IMR-90 (cell line): Measurements from ENCODE around the gene PRKCE. TPM values are rescaled to one million over a fixed set of nuclear protein-coding genes. Genes with fewer than 3 reads are reported as not detected.

ENCODE experiments used
- ATAC-seq: fragments of 200-7000 bp; cut with Tn5 transposase; 2 replicates; pipeline ENCODE4 v1.9.1; 2020; ENCODE audit warnings: low read depth, mild to moderate bottlenecking, moderate library complexity
- BruUV-seq: library from RNA; stranded (reverse); fragments of 400-500 nt; replicated peaks from 2 replicates; lab custom pipeline; 2021; lab: Mats Ljungman, UMichigan
- CTCF ChIA-PET: fragments of 300-600 bp; formaldehyde crosslinking; extraction: SDS; loops from one replicate; lab custom pipeline; 2021; ENCODE audit warnings: antibody characterized with exemption; lab: Yijun Ruan, JAX
- POLR2A ChIA-PET: fragments of 300-600 bp; sonication (Branson Sonifier 250); formaldehyde crosslinking; loops from one replicate; lab custom pipeline; 2022; ENCODE audit warnings: antibody characterized with exemption; ENCODE audit not compliant: unreplicated experiment; lab: Charles Lee
- DNase-seq: peaks from one replicate; pipeline ENCODE4 v3.0.0; 2013
- H2AFZ ChIP-seq: replicated peaks from 2 replicates; pipeline ENCODE3; 2013; ENCODE audit warnings: low read length, mild to moderate bottlenecking; ENCODE audit not compliant: poor library complexity
- H2AK5ac ChIP-seq: 2 replicates; pipeline ENCODE4 v1.6.1; 2013; ENCODE audit warnings: low read depth, low read length, inconsistent platforms
- H2AK9ac ChIP-seq: replicated peaks from 2 replicates; pipeline ENCODE3; 2013; ENCODE audit warnings: mild to moderate bottlenecking, low read depth, low read length, moderate library complexity; ENCODE audit not compliant: poor library complexity
- H2BK120ac ChIP-seq: 2 replicates; pipeline ENCODE4 v1.6.1; 2013; ENCODE audit warnings: low read depth, low read length, inconsistent platforms
- H2BK15ac ChIP-seq: 3 replicates; pipeline ENCODE4 v1.6.1; 2013; ENCODE audit warnings: low read depth, low read length, inconsistent platforms
- H2BK20ac ChIP-seq: 2 replicates; pipeline ENCODE4 v1.6.1; 2013; ENCODE audit warnings: low read depth, mild to moderate bottlenecking, inconsistent platforms, low read length, moderate library complexity
- H2BK5ac ChIP-seq: 2 replicates; pipeline ENCODE4 v1.6.1; 2013; ENCODE audit warnings: mild to moderate bottlenecking, low read depth, low read length, inconsistent platforms; ENCODE audit not compliant: poor library complexity, severe bottlenecking
- H3K14ac ChIP-seq: replicated peaks from 2 replicates; pipeline ENCODE4 v1.6.1; 2013; ENCODE audit warnings: low read depth, low read length, inconsistent platforms
- H3K18ac ChIP-seq: 2 replicates; pipeline ENCODE4 v1.6.1; 2013; ENCODE audit warnings: low read depth, low read length, control low read depth
- H3K23ac ChIP-seq: 2 replicates; pipeline ENCODE4 v1.6.1; 2013; ENCODE audit warnings: low read depth, low read length, inconsistent platforms
- H3K27ac ChIP-seq: 2 replicates; pipeline ENCODE4 v1.5.1; 2013; ENCODE audit warnings: mild to moderate bottlenecking, control low read depth, low read length; ENCODE audit not compliant: insufficient read depth
- H3K27me3 ChIP-seq: 2 replicates; pipeline ENCODE4 v1.6.1; 2013; ENCODE audit warnings: low read length; ENCODE audit not compliant: control insufficient read depth, insufficient read depth
- H3K36me3 ChIP-seq: 2 replicates; pipeline ENCODE4 v1.6.1; 2013; ENCODE audit warnings: low read length, mixed read lengths; ENCODE audit not compliant: control insufficient read depth, insufficient read depth
- H3K4ac ChIP-seq: 2 replicates; pipeline ENCODE4 v1.6.1; 2013; ENCODE audit warnings: low read depth, low read length, inconsistent platforms
- H3K4me1 ChIP-seq: 2 replicates; pipeline ENCODE4 v1.6.1; 2013; ENCODE audit warnings: low read length, mixed read lengths; ENCODE audit not compliant: control insufficient read depth, insufficient read depth
- H3K4me2 ChIP-seq: 2 replicates; pipeline ENCODE4 v1.6.1; 2013; ENCODE audit warnings: low read depth, mild to moderate bottlenecking, control low read depth, low read length, moderate library complexity
- H3K4me3 ChIP-seq: 2 replicates; pipeline ENCODE4 v1.5.1; 2013; ENCODE audit warnings: low read depth, mild to moderate bottlenecking, control low read depth, low read length, moderate library complexity; ENCODE audit not compliant: insufficient read depth
- H3K56ac ChIP-seq: 2 replicates; pipeline ENCODE4 v1.6.1; 2013; ENCODE audit warnings: low read length, inconsistent platforms; ENCODE audit not compliant: insufficient read depth; ENCODE audit errors: extremely low read depth
- H3K79me1 ChIP-seq, 2 experiments: 2 replicates each; pipeline ENCODE4 v1.6.1; 2013; ENCODE audit warnings: low read length in 2 of 2, inconsistent platforms in 1 of 2, low read depth in 1 of 2
- H3K9ac ChIP-seq: 2 replicates; pipeline ENCODE4 v1.6.1; 2013; ENCODE audit warnings: low read depth, low read length, control low read depth
- H3K9me1 ChIP-seq: 2 replicates; pipeline ENCODE4 v1.6.1; 2013; ENCODE audit warnings: low read length, inconsistent platforms; ENCODE audit not compliant: insufficient read depth
- H3K9me3 ChIP-seq: 2 replicates; pipeline ENCODE4 v1.6.1; 2013; ENCODE audit warnings: low read length; ENCODE audit not compliant: control insufficient read depth, insufficient read depth
- H4K20me1 ChIP-seq: 2 replicates; pipeline ENCODE4 v1.6.1; 2013; ENCODE audit warnings: low read length, inconsistent platforms; ENCODE audit not compliant: insufficient read depth
- H4K5ac ChIP-seq: 2 replicates; pipeline ENCODE4 v1.6.1; 2013; ENCODE audit warnings: mild to moderate bottlenecking, low read depth, low read length, control low read depth
- H4K8ac ChIP-seq, 2 experiments: 2 replicates each; pipeline ENCODE4 v1.6.1; 2013; ENCODE audit warnings: low read depth in 2 of 2, low read length in 2 of 2, control low read depth in 1 of 2, inconsistent platforms in 1 of 2
- H4K91ac ChIP-seq: 2 replicates; pipeline ENCODE4 v1.6.1; 2013; ENCODE audit warnings: low read depth, low read length, inconsistent platforms; ENCODE audit not compliant: insufficient read depth
- BHLHE40 ChIP-seq: fragments of 150-350 bp; IDR thresholded peaks from 2 replicates; pipeline ENCODE4 v1.6.1; 2016; ENCODE audit warnings: mild to moderate bottlenecking, low read depth, low read length
- FOS ChIP-seq: fragments of 150-350 bp; IDR thresholded peaks from 2 replicates; pipeline ENCODE4 v1.6.1; 2016; ENCODE audit warnings: low read depth, low read length
- MAFK ChIP-seq: IDR thresholded peaks from 2 replicates; pipeline ENCODE4 v1.6.1; 2012; ENCODE audit warnings: low read depth, low read length, improper control_type of control experiment
- MXI1 ChIP-seq: IDR thresholded peaks from 2 replicates; pipeline ENCODE4 v1.6.1; 2012; ENCODE audit warnings: low read depth, mild to moderate bottlenecking, low read length, moderate library complexity, borderline replicate concordance
- POLR2A ChIP-seq: IDR thresholded peaks from 2 replicates; pipeline ENCODE4 v1.6.1; 2012; ENCODE audit warnings: mild to moderate bottlenecking, low read depth, low read length
- RAD21 ChIP-seq: IDR thresholded peaks from 2 replicates; pipeline ENCODE4 v1.6.1; 2012; ENCODE audit warnings: low read length, improper control_type of control experiment
- RCOR1 ChIP-seq: IDR thresholded peaks from 2 replicates; pipeline ENCODE4 v1.6.1; 2012; ENCODE audit warnings: mild to moderate bottlenecking, low read length, improper control_type of control experiment; ENCODE audit not compliant: insufficient replicate concordance
- dilution Hi-C: fragments of 300-500 bp; cut with HindIII; formaldehyde crosslinking; loops from one replicate; pipeline ENCODE4 v1.14.3; 2018; ENCODE audit warnings: low sequenced_read_pairs; ENCODE audit not compliant: unreplicated experiment
- in situ Hi-C: fragments of 300-500 bp; cut with MboI; formaldehyde crosslinking; loops from 3 replicates; pipeline ENCODE4 v1.14.3; 2019; ENCODE audit warnings: low sequenced_read_pairs, inconsistent platforms, mixed read lengths
- intact Hi-C: fragments of 100-400 bp; cut with micrococcal nuclease; formaldehyde crosslinking; loops from 2 replicates; pipeline ENCODE4 v1.10.0; 2022
- polyA plus RNA-seq, 3 experiments: library from polyadenylated mRNA; depleted of rRNA; stranded (reverse); fragments of >200 nt; gene quantifications; 2 replicates each; pipeline ENCODE4 v1.2.3, GENCODE V29; 2012; ENCODE audit warnings: low replicate concordance in 1 of 3
- total RNA-seq: library from RNA; depleted of rRNA; stranded (reverse); fragments of >200 nt; gene quantifications from 2 replicates; pipeline ENCODE4 v1.2.3, GENCODE V29; 2012

Gene PRKCE
- total and polyA plus RNA-seq, 2 of the 4 experiments (the other 2 are of a cell fraction), result 8.1 to 32.4 TPM

DNA sequence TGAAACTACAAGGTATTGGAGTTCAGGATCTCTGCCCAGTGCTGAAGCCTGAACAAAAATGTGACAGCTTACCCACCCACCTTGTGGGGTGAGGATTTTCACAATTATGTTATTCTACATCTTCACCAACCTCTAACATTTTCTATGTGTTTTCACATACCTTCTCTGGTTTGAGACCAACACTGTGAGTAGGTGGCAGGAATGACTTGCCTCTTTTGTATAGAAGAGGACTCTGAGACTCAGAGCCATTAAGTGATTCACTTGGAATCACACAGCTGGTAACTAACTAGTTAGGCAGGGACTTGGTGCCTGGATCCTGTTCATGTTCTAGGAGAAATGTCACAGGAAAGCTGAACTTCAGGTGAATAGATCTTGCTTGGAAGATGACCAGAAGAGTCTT, 25.7 kb upstream of the PRKCE start:
- CTCF ChIA-PET, result no interaction called here
- in situ Hi-C loops, result loop anchor here (25.0 kb wide), 1 partner anchor 686 kb away; no protein-coding TSS in a partner anchor
- peaks cover 68% of the 10 kb centered on the region for H3K27me3 ChIP-seq

More for the DNA sequence above, 25.7 kb upstream of the PRKCE start:
- dilution Hi-C loops, result loop anchor here (25.0 kb wide), 1 partner anchor 311 kb away; no protein-coding TSS in a partner anchor
- no peak overlapping the region for H3K4ac ChIP-seq
- H3K9me1 ChIP-seq, result no peaks in the 10 kb centered on the region
- H2BK5ac ChIP-seq, result no peak overlapping the region
- H4K91ac ChIP-seq, result no peak overlapping the region
- no peak overlapping the region for H3K4me3 ChIP-seq
- no peak overlapping the region for H3K18ac ChIP-seq
- H3K27ac ChIP-seq, result no peak overlapping the region
- POLR2A ChIA-PET, result no interaction called here
- H2AK9ac ChIP-seq, result no peak overlapping the region
- no peaks in the 10 kb centered on the region for H3K79me1 ChIP-seq
- no peak overlapping the region for H3K9ac ChIP-seq
- H2BK20ac ChIP-seq, result no peak overlapping the region
- H2AFZ ChIP-seq, result no peak overlapping the region
- H3K23ac ChIP-seq, result no peak overlapping the region
- peaks cover 2% of the 10 kb centered on the region; the same call in 1 of the 2 replicates for H3K4me1 ChIP-seq
- H2AK5ac ChIP-seq, result no peak overlapping the region
- DNase-seq (no peak), ATAC-seq (no peak)
- intact Hi-C loops, result no loop called here
- H3K4me2 ChIP-seq, result no peak overlapping the region
- H3K36me3 ChIP-seq, result no peaks in the 10 kb centered on the region
- no peaks in the 10 kb centered on the region for H4K20me1 ChIP-seq
- H3K56ac ChIP-seq, result no peak overlapping the region
- no TSS peak for BruUV-seq
- no peak for TF ChIP-seq RAD21
- TF ChIP-seq MAFK, result no peak
- no peak for TF ChIP-seq MXI1
- TF ChIP-seq BHLHE40, result no peak
- TF ChIP-seq RCOR1, result no peak
- no peak for TF ChIP-seq FOS
- no peak for TF ChIP-seq POLR2A
- no peak overlapping the region for H3K14ac ChIP-seq
- no peak overlapping the region for H4K5ac ChIP-seq
- no peak overlapping the region for H4K8ac ChIP-seq
- H2BK120ac ChIP-seq, result no peak overlapping the region
- no peaks in the 10 kb centered on the region for H3K9me3 ChIP-seq
- H2BK15ac ChIP-seq, result no peak overlapping the region
